Activated naive CD4-positive, alpha-beta T cell treated with anti-CD3 and anti-CD28 coated beads, Interleukin-2, amount 50 U/mL, for 72 hours (primary cell): Measurements from ENCODE around the gene CC2D2A. TPM values are rescaled to one million over a fixed set of nuclear protein-coding genes. Genes with fewer than 3 reads are reported as not detected.
A peak's percentile ranks its signal among the peaks of the same experiment; 100 is the strongest.

Source experiments
- ATAC-seq, 2 donors: fragments of 150-1000 bp; cut with Tn5 transposase; 2 replicates each; pipeline ENCODE4 v1.10.0; 2021; ENCODE audit warnings: mild to moderate bottlenecking in 2 of 2, moderate library complexity in 2 of 2
- DNase-seq, 2 donors: peaks; one replicate each; pipeline ENCODE4 v3.0.0; 2021 to 2022; ENCODE audit warnings: low spot score in 2 of 2
- H3K27ac Mint-ChIP-seq, 2 donors: one replicate each; pipeline ENCODE4 v1.8.0; 2022; ENCODE audit warnings: mild to moderate bottlenecking in 2 of 2, mixed read lengths in 2 of 2
- H3K36me3 Mint-ChIP-seq, 2 donors: one replicate each; pipeline ENCODE4 v1.8.0; 2022; ENCODE audit warnings: mixed read lengths in 2 of 2
- H3K9me3 Mint-ChIP-seq, 2 donors: one replicate each; pipeline ENCODE4 v1.8.0; 2022; ENCODE audit warnings: mixed read lengths in 2 of 2
- total RNA-seq, 2 donors: library from RNA; stranded (reverse); gene quantifications; one replicate each; pipeline ENCODE4 v1.2.3, GENCODE V29; 2022

Gene CC2D2A
- total RNA-seq, 2 donors from 2014 or later = not detected

- Mint-ChIP-seq H3K27ac (no peak overlapping the region), H3K36me3 (peaks cover 0 to 4% of the 10 kb centered on the region in 2 donors), H3K9me3 (no peaks in the 10 kb centered on the region)
- ATAC-seq (no peak), DNase-seq (no peak)
Measured at GRCh38 chr4:15533817-15534216, 64.1 kb downstream of the CC2D2A start.

- DNase-seq = no peak
- Mint-ChIP-seq H3K36me3 (peaks cover 0 to 4% of the 10 kb centered on the region in 2 donors), H3K27ac (no peak overlapping the region), H3K9me3 (no peaks in the 10 kb centered on the region)
- no peak for ATAC-seq
Measured at GRCh38 chr4:15535599-15535998, 65.9 kb downstream of the CC2D2A start.

GRCh38 chr4:15536552-15537499, 67.1 kb downstream of the CC2D2A start:
- DNase-seq (no peak), ATAC-seq (no peak)
- peak overlapping the region in 1 of 2 donors; percentile 14 for H3K27ac Mint-ChIP-seq
- H3K9me3 Mint-ChIP-seq = no peaks in the 10 kb centered on the region
- peaks cover 0 to 4% of the 10 kb centered on the region in 2 donors for H3K36me3 Mint-ChIP-seq

- no peak overlapping the region for H3K27ac Mint-ChIP-seq
- DNase-seq (no peak), ATAC-seq (no peak)
- H3K9me3 Mint-ChIP-seq = no peaks in the 10 kb centered on the region
- H3K36me3 Mint-ChIP-seq = peaks cover 0 to 6% of the 10 kb centered on the region in 2 donors
Measured at GRCh38 chr4:15541941-15542340, 72.3 kb downstream of the CC2D2A start.

- Mint-ChIP-seq H3K27ac (no peak overlapping the region), H3K9me3 (no peaks in the 10 kb centered on the region), H3K36me3 (peaks cover 0 to 6% of the 10 kb centered on the region in 2 donors)
- DNase-seq = no peak
- no peak for ATAC-seq
Measured at GRCh38 chr4:15542760-15543159, 73.1 kb downstream of the CC2D2A start.

GRCh38 chr4:15543537-15544247, 74.0 kb downstream of the CC2D2A start:
- ATAC-seq = no peak
- Mint-ChIP-seq H3K27ac (peak overlapping the region in 1 of 2 donors; percentile 7), H3K9me3 (no peaks in the 10 kb centered on the region)

GRCh38 chr4:15544248-15544729, 74.6 kb downstream of the CC2D2A start:
- Mint-ChIP-seq H3K9me3 (no peaks in the 10 kb centered on the region), H3K27ac (peak overlapping the region; percentile 1 to 7), H3K36me3 (peaks cover 0 to 6% of the 10 kb centered on the region in 2 donors)
- no peak for DNase-seq
- no peak for ATAC-seq

More at GRCh38 chr4:15543537-15544247, 74.0 kb downstream of the CC2D2A start:
- DNase-seq = no peak
- H3K36me3 Mint-ChIP-seq = peaks cover 0 to 6% of the 10 kb centered on the region in 2 donors

GRCh38 chr4:15545371-15545770, 75.7 kb downstream of the CC2D2A start:
- peak overlapping the region in 1 of 2 donors; percentile 39 for H3K27ac Mint-ChIP-seq
- H3K36me3 Mint-ChIP-seq = peaks cover 0 to 6% of the 10 kb centered on the region in 2 donors
- DNase-seq = no peak
- no peak for ATAC-seq
- no peaks in the 10 kb centered on the region for H3K9me3 Mint-ChIP-seq

GRCh38 chr4:15547392-15547791, 77.7 kb downstream of the CC2D2A start:
- ATAC-seq (peak; percentile 61 to 80), DNase-seq (no peak)
- peak overlapping the region in 1 of 2 donors; percentile 20 for H3K27ac Mint-ChIP-seq
- no peaks in the 10 kb centered on the region for H3K9me3 Mint-ChIP-seq
- peaks cover 0 to 6% of the 10 kb centered on the region in 2 donors for H3K36me3 Mint-ChIP-seq

GRCh38 chr4:15550491-15550890, 80.8 kb downstream of the CC2D2A start:
- no peak overlapping the region for H3K27ac Mint-ChIP-seq
- peaks cover 0 to 2% of the 10 kb centered on the region in 2 donors for H3K36me3 Mint-ChIP-seq
- no peak for ATAC-seq
- DNase-seq = no peak
- no peaks in the 10 kb centered on the region for H3K9me3 Mint-ChIP-seq

GRCh38 chr4:15551740-15552446, 82.2 kb downstream of the CC2D2A start:
- Mint-ChIP-seq H3K36me3 (no peaks in the 10 kb centered on the region), H3K9me3 (no peaks in the 10 kb centered on the region), H3K27ac (no peak overlapping the region)
- ATAC-seq (no peak), DNase-seq (no peak)

GRCh38 chr4:15552557-15553362, 83.1 kb downstream of the CC2D2A start:
- peak in 1 of 2 donors; percentile 43 for ATAC-seq
- Mint-ChIP-seq H3K36me3 (no peaks in the 10 kb centered on the region), H3K9me3 (no peaks in the 10 kb centered on the region)

GRCh38 chr4:15556511-15557092, 86.9 kb downstream of the CC2D2A start:
- DNase-seq = no peak
- H3K36me3 Mint-ChIP-seq = no peaks in the 10 kb centered on the region
- H3K27ac Mint-ChIP-seq = no peak overlapping the region
- H3K9me3 Mint-ChIP-seq = no peaks in the 10 kb centered on the region
- no peak for ATAC-seq

More at GRCh38 chr4:15552557-15553362, 83.1 kb downstream of the CC2D2A start:
- no peak for DNase-seq
- H3K27ac Mint-ChIP-seq = no peak overlapping the region

GRCh38 chr4:15557786-15558550, 88.3 kb downstream of the CC2D2A start:
- Mint-ChIP-seq H3K36me3 (no peaks in the 10 kb centered on the region), H3K9me3 (no peaks in the 10 kb centered on the region), H3K27ac (peak overlapping the region in 1 of 2 donors; percentile 1)
- ATAC-seq = no peak
- no peak for DNase-seq

GRCh38 chr4:15558561-15558960, 88.9 kb downstream of the CC2D2A start:
- Mint-ChIP-seq H3K9me3 (no peaks in the 10 kb centered on the region), H3K36me3 (no peaks in the 10 kb centered on the region), H3K27ac (no peak overlapping the region)

More at GRCh38 chr4:15558561-15558960, 88.9 kb downstream of the CC2D2A start:
- DNase-seq = no peak
- no peak for ATAC-seq
